Panc1 (cell line): Measurements from ENCODE around the gene U2SURP. TPM values are rescaled to one million over a fixed set of nuclear protein-coding genes. Genes with fewer than 3 reads are reported as not detected.

Source experiments
- ATAC-seq: fragments of 200-7000 bp; cut with Tn5 transposase; 2 replicates; pipeline ENCODE4 v1.9.1; 2020; ENCODE audit warnings: mild to moderate bottlenecking, moderate library complexity
- BruUV-seq: library from RNA; stranded (reverse); fragments of 400-500 nt; replicated peaks from 2 replicates; lab custom pipeline; 2021; lab: Mats Ljungman, UMichigan
- CTCF ChIA-PET: fragments of 300-600 bp; sonication (Branson Sonifier 250); formaldehyde crosslinking; loops from one replicate; lab custom pipeline; 2022; ENCODE audit warnings: antibody characterized with exemption; lab: Charles Lee
- POLR2A ChIA-PET: fragments of 300-600 bp; sonication (Branson Sonifier 250); formaldehyde crosslinking; loops from one replicate; lab custom pipeline; 2022; ENCODE audit warnings: antibody characterized with exemption; lab: Charles Lee
- DNase-seq: peaks from one replicate; pipeline ENCODE4 v3.0.0-alpha.2; 2010; ENCODE audit warnings: low read depth, low spot score
- H3K27ac ChIP-seq: 2 replicates; pipeline ENCODE4 v1.5.1; 2011; ENCODE audit warnings: mild to moderate bottlenecking, low read length, inconsistent platforms
- H3K27me3 ChIP-seq: fragments of 200-500 bp; sonication (Bioruptor generic); 2 replicates; pipeline ENCODE4 v1.6.0; 2014; ENCODE audit warnings: low read length, inconsistent platforms; ENCODE audit not compliant: control insufficient read depth, insufficient read depth
- H3K36me3 ChIP-seq: fragments of 200-500 bp; sonication (Bioruptor generic); 2 replicates; pipeline ENCODE4 v1.5.1; 2014; ENCODE audit warnings: inconsistent platforms, mild to moderate bottlenecking, low read length, moderate library complexity; ENCODE audit not compliant: control insufficient read depth, insufficient read depth
- H3K4me1 ChIP-seq: 2 replicates; pipeline ENCODE4 v1.5.1; 2011; ENCODE audit warnings: inconsistent platforms, mild to moderate bottlenecking, low read length, moderate library complexity; ENCODE audit not compliant: control insufficient read depth, insufficient read depth
- H3K4me3 ChIP-seq, 2 experiments: 2 replicates each; pipeline ENCODE4 v1.5.1; 2011 to 2012; ENCODE audit warnings: low read depth in 2 of 2, low read length in 2 of 2, mild to moderate bottlenecking in 2 of 2, inconsistent platforms in 1 of 2, moderate library complexity in 1 of 2
- H3K9me3 ChIP-seq: fragments of 200-500 bp; sonication (Bioruptor generic); 2 replicates; pipeline ENCODE4 v1.5.1; 2014; ENCODE audit warnings: low read depth, mild to moderate bottlenecking, inconsistent platforms, low read length, moderate library complexity; ENCODE audit not compliant: control insufficient read depth, insufficient read depth
- POLR2AphosphoS5 ChIP-seq: IDR thresholded peaks from 2 replicates; pipeline ENCODE4 v1.6.1; 2012; ENCODE audit warnings: mild to moderate bottlenecking, low read depth, low read length, moderate library complexity
- REST ChIP-seq, 2 experiments: IDR thresholded peaks; 2 replicates each; pipeline ENCODE4 v1.6.1; 2011 to 2012; ENCODE audit warnings: low read depth in 2 of 2, control low read depth in 1 of 2, low read length in 1 of 2, mild to moderate bottlenecking in 1 of 2, moderate library complexity in 1 of 2; ENCODE audit not compliant: insufficient read depth in 1 of 2
- SIN3A ChIP-seq: IDR thresholded peaks from 2 replicates; pipeline ENCODE4 v1.6.1; 2012; ENCODE audit warnings: low read depth, mild to moderate bottlenecking, low read length, moderate library complexity, borderline replicate concordance; ENCODE audit not compliant: insufficient read depth
- TCF7L2 ChIP-seq: IDR thresholded peaks from 2 replicates; pipeline ENCODE4 v1.6.1; 2011; ENCODE audit warnings: mild to moderate bottlenecking, low read depth, low read length, inconsistent platforms
- in situ Hi-C: cut with HindIII; loops from 2 replicates; pipeline ENCODE4 v1.10.0; 2016; ENCODE audit warnings: low sequenced_read_pairs, low pct_unique_long_range_greater_than_20kb
- intact Hi-C: fragments of 100-400 bp; cut with micrococcal nuclease; formaldehyde crosslinking; loops from one replicate; pipeline ENCODE4 v1.10.0; 2022; ENCODE audit not compliant: unreplicated experiment
- total RNA-seq: library from RNA; stranded (reverse); gene quantifications from one replicate; pipeline ENCODE4 v1.2.1, GENCODE V29; 2021; ENCODE audit not compliant: unreplicated experiment
- TF ChIP-seq, protein P1 (sequence below): fragments of 450-650 bp; IDR thresholded peaks from 2 replicates; pipeline ENCODE4 v1.5.1; 2017; ENCODE audit warnings: mild to moderate bottlenecking

U2SURP gene
- total RNA-seq, 1 experiment from 2014 or later = 135 TPM

DNA sequence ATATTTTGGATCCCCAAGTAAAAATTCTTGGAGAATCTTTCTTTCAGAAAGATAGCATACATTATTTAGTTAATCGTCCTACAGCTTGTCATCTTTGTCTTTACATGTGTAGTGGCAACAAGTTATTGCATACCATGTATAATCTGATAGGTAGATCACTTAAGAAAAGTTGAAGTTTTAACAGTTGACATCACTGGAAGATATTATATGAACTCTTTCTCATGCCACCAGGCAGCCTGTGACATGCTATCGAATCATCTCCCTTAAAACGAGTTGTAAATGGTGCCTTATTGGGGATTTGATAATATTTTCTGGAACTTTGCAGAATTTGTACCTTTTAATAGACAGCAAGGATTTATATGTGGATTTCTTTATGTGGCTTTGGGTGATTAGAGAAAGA, 8.7 kb downstream of the U2SURP start:
- ATAC-seq = no peak
- intact Hi-C loops = no loop called here
- no TSS peak for BruUV-seq
- Histone ChIP-seq H3K36me3 (peaks cover 7% of the 10 kb centered on the region; the same call in 1 of the 2 replicates), H3K27ac (no peak overlapping the region), H3K4me1 (peaks cover 16% of the 10 kb centered on the region), H3K9me3 (no peaks in the 10 kb centered on the region), H3K27me3 (no peaks in the 10 kb centered on the region), H3K4me3 (no peak overlapping the region)
- in situ Hi-C loops = no loop called here
- CTCF ChIA-PET = no interaction called here
- DNase-seq = no peak
- POLR2A ChIA-PET = interaction anchor here (0.7 kb wide), 1 partner anchor 388 kb away, joined by 6 read pairs; no protein-coding TSS in a partner anchor
- TF ChIP-seq TCF7L2 = no peak
- TF ChIP-seq, protein P1, sequence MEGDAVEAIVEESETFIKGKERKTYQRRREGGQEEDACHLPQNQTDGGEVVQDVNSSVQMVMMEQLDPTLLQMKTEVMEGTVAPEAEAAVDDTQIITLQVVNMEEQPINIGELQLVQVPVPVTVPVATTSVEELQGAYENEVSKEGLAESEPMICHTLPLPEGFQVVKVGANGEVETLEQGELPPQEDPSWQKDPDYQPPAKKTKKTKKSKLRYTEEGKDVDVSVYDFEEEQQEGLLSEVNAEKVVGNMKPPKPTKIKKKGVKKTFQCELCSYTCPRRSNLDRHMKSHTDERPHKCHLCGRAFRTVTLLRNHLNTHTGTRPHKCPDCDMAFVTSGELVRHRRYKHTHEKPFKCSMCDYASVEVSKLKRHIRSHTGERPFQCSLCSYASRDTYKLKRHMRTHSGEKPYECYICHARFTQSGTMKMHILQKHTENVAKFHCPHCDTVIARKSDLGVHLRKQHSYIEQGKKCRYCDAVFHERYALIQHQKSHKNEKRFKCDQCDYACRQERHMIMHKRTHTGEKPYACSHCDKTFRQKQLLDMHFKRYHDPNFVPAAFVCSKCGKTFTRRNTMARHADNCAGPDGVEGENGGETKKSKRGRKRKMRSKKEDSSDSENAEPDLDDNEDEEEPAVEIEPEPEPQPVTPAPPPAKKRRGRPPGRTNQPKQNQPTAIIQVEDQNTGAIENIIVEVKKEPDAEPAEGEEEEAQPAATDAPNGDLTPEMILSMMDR = no peak
- TF ChIP-seq SIN3A = no peak
- TF ChIP-seq POLR2AphosphoS5 = no peak
- no peak for TF ChIP-seq REST (IDR thresholded peaks at IDR 0.05; ENCODE audit: insufficient read depth in 1 of 2, low read depth in 2 of 2, low read length in 1 of 2)

DNA sequence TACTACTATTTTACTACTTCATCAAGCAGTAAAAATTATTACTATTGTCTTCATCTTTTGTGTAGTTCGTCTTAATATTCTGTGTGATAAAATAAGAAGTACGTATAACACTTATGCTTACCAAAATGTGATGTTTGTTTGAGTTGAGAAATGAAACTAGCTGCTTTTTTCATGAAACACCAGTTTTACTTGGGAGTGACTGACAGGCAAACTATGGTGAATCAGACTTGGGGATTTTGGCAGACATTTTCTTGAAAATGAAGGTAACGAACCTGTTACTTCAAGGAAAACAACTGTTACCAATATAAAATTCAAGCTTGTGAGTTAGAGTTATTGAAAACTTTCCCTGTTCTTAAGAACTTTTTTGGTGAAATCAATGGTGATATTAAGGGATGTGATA, 10.3 kb downstream of the U2SURP start:
- in situ Hi-C loops (no loop called here), intact Hi-C loops (no loop called here)
- no TSS peak for BruUV-seq
- ATAC-seq (no peak), DNase-seq (no peak)
- CTCF ChIA-PET = no interaction called here
- H3K36me3 ChIP-seq = peaks cover 13% of the 10 kb centered on the region
- TF ChIP-seq POLR2AphosphoS5 (no peak), SIN3A (no peak), TCF7L2 (no peak), REST (IDR thresholded peaks at IDR 0.05; ENCODE audit: insufficient read depth in 1 of 2, low read depth in 2 of 2, low read length in 1 of 2) (no peak)
- TF ChIP-seq, protein P1 = no peak
- no peaks in the 10 kb centered on the region for H3K9me3 ChIP-seq
- H3K27ac ChIP-seq = no peak overlapping the region
- H3K27me3 ChIP-seq = no peaks in the 10 kb centered on the region
- no peak overlapping the region for H3K4me3 ChIP-seq
- H3K4me1 ChIP-seq = peaks cover 8% of the 10 kb centered on the region
- POLR2A ChIA-PET = no interaction called here
